GM19328 (cell line): ENCODE measurements around the gene USP49.

Experiments used
- ATAC-seq: cut with Tn5 transposase; IDR thresholded peaks from one replicate; pipeline ENCODE4 v1.9.1; 2021; ENCODE audit warnings: mild to moderate bottlenecking, moderate library complexity; ENCODE audit not compliant: unreplicated experiment

USP49 gene

GRCh38 chr6:41877051-41877680 is 18.0 kb downstream of the USP49 start:
- ATAC-seq: no peak

- no peak for ATAC-seq
Measured at GRCh38 chr6:41874741-41875140, 20.4 kb downstream of the USP49 start.

GRCh38 chr6:41872147-41872546 is 23.0 kb downstream of the USP49 start:
- ATAC-seq: no peak

- no peak for ATAC-seq
Measured at GRCh38 chr6:41871691-41872090, 23.5 kb downstream of the USP49 start.

GRCh38 chr6:41859356-41859755 is 35.8 kb downstream of the USP49 start:
- no peak for ATAC-seq

- no peak for ATAC-seq
Measured at GRCh38 chr6:41858703-41859102, 36.5 kb downstream of the USP49 start.

GRCh38 chr6:41850861-41851260 is 44.3 kb downstream of the USP49 start:
- ATAC-seq: no peak

- no peak for ATAC-seq
Measured at GRCh38 chr6:41846666-41847237, 48.4 kb downstream of the USP49 start.

GRCh38 chr6:41843178-41843577 is 52.0 kb downstream of the USP49 start:
- ATAC-seq: no peak

GRCh38 chr6:41840326-41840725 is 54.8 kb downstream of the USP49 start:
- no peak for ATAC-seq

- no peak for ATAC-seq
Measured at GRCh38 chr6:41836660-41837052, 58.5 kb downstream of the USP49 start.

GRCh38 chr6:41836022-41836659 is 59.0 kb downstream of the USP49 start:
- no peak for ATAC-seq

- ATAC-seq: no peak
Measured at GRCh38 chr6:41832263-41832662, 62.9 kb downstream of the USP49 start.

- no peak for ATAC-seq
Measured at GRCh38 chr6:41826343-41827022, 68.7 kb downstream of the USP49 start.

GRCh38 chr6:41824571-41825569 is 70.3 kb downstream of the USP49 start:
- ATAC-seq: no peak

GRCh38 chr6:41823178-41823577 is 72.0 kb downstream of the USP49 start:
- ATAC-seq: no peak

- ATAC-seq: no peak
Measured at GRCh38 chr6:41822021-41822420, 73.2 kb downstream of the USP49 start.

- ATAC-seq: no peak
Measured at GRCh38 chr6:41821266-41821665, 73.9 kb downstream of the USP49 start.

GRCh38 chr6:41818271-41819054 is 76.7 kb downstream of the USP49 start:
- no peak for ATAC-seq

GRCh38 chr6:41815587-41815986 is 79.6 kb downstream of the USP49 start:
- ATAC-seq: no peak
